ENCODE results near the gene MYO5B.

Gene MYO5B

DNA sequence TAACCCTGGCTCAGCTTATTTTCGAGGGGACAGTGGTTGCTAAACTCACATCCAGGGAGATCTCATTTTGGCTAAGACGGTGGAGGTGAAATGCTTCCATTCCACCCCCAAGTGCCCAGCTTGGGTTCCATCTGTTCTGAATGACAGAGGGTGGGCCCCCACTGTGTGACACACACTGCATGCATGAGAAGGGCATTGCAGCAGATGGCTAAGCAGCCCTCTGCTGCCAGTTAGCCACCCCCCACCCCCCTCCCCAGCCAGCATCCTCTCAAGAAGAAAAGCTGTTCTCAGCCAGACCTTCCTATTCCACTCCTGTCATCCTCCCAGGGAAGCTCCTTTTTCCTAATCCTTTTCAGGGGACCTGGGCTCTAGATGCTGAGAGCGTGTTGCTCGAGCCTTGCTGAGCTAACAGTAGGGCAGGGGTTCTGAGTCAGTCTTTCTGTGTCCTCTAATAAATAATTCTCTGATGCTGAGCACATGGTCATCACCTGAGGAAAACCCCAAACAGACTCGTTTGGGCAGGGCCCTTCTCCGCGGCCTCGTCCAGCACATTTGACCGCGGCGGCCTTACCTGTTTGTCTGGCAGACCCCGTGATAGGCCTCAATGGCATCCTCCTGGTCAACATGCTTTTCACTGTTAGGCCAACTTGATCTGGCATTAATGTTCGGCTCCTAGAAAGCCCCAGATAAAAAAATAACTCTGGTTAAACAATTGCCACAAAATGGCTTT is 332.1 kb downstream of the MYO5B start:
- no peak for DNase-seq (ENCODE audit: low read depth)
- TF ChIP-seq, protein P1, sequence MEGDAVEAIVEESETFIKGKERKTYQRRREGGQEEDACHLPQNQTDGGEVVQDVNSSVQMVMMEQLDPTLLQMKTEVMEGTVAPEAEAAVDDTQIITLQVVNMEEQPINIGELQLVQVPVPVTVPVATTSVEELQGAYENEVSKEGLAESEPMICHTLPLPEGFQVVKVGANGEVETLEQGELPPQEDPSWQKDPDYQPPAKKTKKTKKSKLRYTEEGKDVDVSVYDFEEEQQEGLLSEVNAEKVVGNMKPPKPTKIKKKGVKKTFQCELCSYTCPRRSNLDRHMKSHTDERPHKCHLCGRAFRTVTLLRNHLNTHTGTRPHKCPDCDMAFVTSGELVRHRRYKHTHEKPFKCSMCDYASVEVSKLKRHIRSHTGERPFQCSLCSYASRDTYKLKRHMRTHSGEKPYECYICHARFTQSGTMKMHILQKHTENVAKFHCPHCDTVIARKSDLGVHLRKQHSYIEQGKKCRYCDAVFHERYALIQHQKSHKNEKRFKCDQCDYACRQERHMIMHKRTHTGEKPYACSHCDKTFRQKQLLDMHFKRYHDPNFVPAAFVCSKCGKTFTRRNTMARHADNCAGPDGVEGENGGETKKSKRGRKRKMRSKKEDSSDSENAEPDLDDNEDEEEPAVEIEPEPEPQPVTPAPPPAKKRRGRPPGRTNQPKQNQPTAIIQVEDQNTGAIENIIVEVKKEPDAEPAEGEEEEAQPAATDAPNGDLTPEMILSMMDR (IDR thresholded peaks at IDR 0.05; ENCODE audit: low read depth, low read length, missing control alignments) = no peak
- no peak overlapping the region for H3K4me3 ChIP-seq (ENCODE audit: low read depth, low read length)

DNA sequence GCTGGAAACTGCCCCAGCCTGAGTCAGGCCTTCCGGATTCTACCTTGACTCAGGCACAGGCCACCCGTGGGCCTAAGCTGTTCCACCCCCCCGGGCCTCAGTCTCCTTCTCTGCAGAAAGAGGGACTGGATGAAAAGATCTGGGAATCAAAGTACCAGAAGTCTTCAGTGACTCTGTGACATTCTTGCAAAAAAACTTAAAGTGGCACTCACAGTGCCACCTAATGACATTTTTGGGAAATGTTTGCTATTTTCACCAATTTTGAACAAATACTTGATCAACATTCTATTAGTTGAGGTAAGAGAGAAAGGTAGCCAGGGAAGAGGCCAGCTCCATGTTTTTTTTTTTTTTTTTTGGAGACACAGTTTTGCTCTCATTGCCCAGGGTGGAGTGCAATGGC is 333.3 kb downstream of the MYO5B start:
- TF ChIP-seq, protein P1 (IDR thresholded peaks at IDR 0.05; ENCODE audit: low read depth, low read length, missing control alignments) = peak; percentile 47
- no peak overlapping the region for H3K4me3 ChIP-seq (ENCODE audit: low read depth, low read length)
- DNase-seq (ENCODE audit: low read depth) = no peak

DNA sequence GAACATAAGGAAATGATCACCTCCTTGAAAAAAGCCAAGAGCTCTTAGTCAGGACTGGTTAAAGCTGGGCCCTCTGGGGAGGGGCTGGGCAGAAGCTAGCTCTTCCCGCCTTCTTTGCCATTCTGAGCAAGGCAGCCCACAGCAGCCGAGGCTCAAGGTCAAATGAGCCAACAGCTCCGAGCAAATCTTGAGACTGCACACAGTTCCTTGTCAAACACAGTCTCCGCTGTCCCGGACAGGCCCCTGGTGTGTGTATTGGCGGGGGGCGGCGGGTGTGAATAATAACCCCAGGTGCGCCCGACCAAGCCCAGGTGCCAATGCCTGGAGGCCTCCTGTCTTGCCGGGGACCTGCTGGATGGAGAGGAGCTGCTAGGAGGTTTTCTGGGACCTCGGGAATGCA is 335.2 kb downstream of the MYO5B start:
- no peak for DNase-seq (ENCODE audit: low read depth)
- no peak overlapping the region for H3K4me3 ChIP-seq (ENCODE audit: low read depth, low read length)
- TF ChIP-seq, protein P1 (IDR thresholded peaks at IDR 0.05; ENCODE audit: low read depth, low read length, missing control alignments) = no peak

DNA sequence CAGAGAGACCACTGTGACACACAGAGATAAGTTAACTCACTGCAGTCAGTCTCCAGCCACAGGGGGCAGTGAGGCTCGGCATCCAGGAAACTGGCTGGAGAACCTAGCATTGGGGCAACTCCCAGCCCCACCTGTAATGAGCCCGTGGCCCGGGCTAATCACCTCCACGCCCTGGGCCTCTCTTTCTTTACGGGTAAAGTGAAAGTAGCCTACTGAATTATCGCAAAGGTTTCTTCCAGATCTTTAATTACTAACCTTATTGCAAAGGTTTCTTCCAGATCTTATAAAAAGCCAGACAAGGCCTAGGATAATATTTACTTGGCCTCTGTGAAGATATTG is 336.0 kb downstream of the MYO5B start:
- DNase-seq (ENCODE audit: low read depth) = no peak
- no peak overlapping the region for H3K4me3 ChIP-seq (ENCODE audit: low read depth, low read length)
- TF ChIP-seq, protein P1 (IDR thresholded peaks at IDR 0.05; ENCODE audit: low read depth, low read length, missing control alignments) = no peak

DNA sequence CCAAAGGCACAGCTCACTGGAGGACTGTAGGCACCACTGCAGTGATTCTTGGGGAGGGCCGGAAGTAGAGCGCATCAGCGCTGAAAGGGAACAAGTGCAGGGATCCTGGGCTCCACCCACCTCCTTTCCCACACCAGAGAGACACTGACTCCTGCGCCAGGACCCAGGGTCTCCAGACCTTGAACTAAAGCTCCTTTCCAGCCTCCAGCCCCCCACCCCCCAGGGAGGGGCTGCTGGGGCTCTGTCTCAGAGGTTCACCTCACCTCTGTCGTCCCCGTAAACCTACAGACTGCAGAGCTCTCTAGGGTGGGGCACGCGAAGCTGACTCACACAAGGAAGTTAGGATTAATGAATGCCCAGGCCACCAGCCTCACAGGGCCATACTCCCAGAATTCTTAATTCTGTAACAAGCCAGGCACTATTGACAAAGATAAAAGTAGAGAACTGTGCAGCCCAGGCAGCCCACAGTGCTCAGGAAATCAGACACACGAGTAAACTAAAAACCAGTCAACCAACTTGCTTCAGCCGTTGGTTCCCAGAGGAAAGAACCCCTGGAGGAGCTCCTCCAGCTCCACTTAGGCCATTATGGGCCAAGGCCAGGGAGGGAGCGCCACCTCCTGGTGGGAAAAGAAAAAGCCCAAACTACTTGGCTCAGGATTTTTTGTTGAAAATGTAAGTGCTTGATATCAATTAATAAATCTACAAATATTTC is 336.5 kb downstream of the MYO5B start:
- TF ChIP-seq, protein P1 (IDR thresholded peaks at IDR 0.05; ENCODE audit: low read depth, low read length, missing control alignments) = peak; percentile 83
- H3K4me3 ChIP-seq (ENCODE audit: low read depth, low read length) = no peak overlapping the region
- no peak for DNase-seq (ENCODE audit: low read depth)

DNA sequence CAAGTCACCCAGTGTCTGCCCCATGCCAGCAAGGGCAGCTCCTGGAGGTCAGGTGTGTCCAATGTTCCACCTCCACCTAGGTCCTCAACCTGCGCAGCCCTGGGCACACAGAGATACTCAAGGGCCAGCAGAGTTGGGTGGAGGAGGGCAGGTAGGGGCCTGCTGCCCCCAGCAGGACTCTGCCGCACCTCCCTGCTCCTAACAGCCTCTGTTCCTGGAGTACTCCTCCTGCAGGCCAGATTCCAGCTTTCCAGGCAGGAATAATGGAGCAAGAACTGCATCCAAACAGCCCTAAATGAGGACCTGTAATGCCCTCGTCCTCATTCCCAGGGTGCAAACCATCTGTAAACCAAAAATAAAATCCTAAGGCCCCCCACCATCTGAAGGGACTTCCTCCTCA is 337.2 kb downstream of the MYO5B start:
- TF ChIP-seq, protein P1 (IDR thresholded peaks at IDR 0.05; ENCODE audit: low read depth, low read length, missing control alignments) = no peak
- DNase-seq (ENCODE audit: low read depth) = no peak
- no peak overlapping the region for H3K4me3 ChIP-seq (ENCODE audit: low read depth, low read length)

DNA sequence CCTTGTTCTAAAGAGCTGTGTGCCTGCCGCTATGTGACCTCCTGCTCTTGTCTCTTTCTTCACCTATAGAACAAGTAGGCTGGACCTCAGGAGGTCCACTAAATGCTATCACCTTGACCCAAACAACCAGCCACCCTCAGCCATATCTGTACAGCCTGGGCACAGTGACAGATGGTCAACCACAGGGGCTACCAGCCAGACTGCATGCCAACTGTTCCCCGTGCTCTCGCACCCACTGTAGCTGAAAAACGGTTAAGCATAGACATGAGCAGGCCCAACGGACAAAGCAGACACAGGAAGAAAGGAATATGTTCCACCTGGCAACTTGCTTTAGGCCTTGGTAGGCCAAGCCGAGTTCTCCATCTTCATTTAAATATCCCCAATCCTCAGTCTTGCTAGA is 338.5 kb downstream of the MYO5B start:
- TF ChIP-seq, protein P1 (IDR thresholded peaks at IDR 0.05; ENCODE audit: low read depth, low read length, missing control alignments) = no peak
- no peak overlapping the region for H3K4me3 ChIP-seq (ENCODE audit: low read depth, low read length)
- no peak for DNase-seq (ENCODE audit: low read depth)

Data from GM12864 (cell line).